ENCODE data around the gene CD164L2.

CD164L2 gene

DNA sequence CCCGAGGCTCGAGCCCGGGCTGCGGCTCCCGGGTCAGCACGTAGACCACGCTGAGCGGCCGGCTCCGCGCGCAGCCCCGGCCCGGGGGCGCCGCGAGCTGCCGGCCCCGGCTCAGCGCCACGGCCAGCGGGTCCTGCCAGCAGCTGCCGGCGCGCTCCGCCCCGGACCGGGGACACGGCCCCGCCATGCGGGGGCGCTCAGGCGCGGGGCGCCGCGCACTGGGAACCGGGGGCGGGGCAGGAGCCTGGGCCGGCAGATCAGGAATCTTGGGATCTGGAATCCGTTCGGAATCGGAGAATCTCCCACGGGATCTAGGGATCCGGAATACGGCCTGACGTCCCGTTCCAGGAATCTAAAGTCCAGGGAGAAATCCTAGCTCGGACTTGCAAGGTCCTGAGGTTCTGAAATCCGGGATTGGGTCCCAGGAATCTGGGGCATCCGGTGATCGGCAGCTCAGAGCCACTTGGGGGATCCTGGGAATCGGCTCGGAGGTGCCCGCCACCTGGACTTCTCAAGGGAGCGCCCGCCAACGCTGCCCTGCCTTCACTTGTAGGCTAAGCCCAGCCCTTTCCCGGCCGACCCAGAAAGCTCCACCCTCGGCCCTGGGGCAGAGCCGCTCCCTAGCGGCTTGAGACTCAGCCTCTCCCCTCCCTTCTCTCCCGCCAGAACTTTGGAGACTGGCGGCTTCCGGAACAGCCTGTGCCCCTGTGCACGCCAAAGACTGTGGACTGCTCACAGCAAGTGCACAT lies 16.5 kb downstream of the CD164L2 start, which contains the start of gene MAP3K6:
TSS of gene MAP3K6 (minus strand) at position 551 of the 749 bp plus-strand sequence. CDS start at position 187, 364 bp downstream.
- H3K27ac ChIP-seq, result peak within 1 kb of the TSS; percentile 100
- POLR2A ChIA-PET (ENCODE audit: low non-redundant PET), result interaction anchor here (0.6 to 1.1 kb wide), 5 partner anchors 9 to 392 kb away, joined by 3 to 8 read pairs (median 4); no protein-coding TSS in a partner anchor
- TF ChIP-seq CTCF (conservative IDR thresholded peaks at IDR 0.05; ENCODE audit: low read depth), result peak; percentile 75
- peak; percentile 88 for DNase-seq (ENCODE audit: low spot score)
- CTCF ChIA-PET, result interaction anchor here (0.8 to 3.0 kb wide), 9 partner anchors 9 to 66 kb away, joined by 3 to 19 read pairs (median 4); no protein-coding TSS in a partner anchor

DNA sequence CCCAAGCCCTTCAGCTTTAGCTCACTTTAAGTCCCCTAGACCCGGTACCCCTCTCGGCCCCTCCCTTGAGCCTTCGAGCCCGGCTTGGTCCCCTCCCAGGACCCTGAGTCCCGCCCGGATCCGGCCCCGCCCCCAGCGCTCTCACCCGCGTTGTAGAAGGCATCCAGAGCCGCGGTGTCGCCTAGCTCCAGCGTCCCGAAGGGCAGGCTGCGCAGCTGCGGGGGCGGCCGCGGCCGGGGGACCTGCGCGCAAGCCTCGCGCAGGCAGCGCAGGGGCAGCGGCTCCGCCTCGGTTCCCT lies 17.1 kb downstream of the CD164L2 start:
- TF ChIP-seq CTCF (conservative IDR thresholded peaks at IDR 0.05; ENCODE audit: low read depth), result no peak
- ChIA-PET POLR2A (ENCODE audit: low non-redundant PET) (interaction anchor here (0.8 to 1.1 kb wide), 4 partner anchors 8 to 65 kb away, joined by 3 to 5 read pairs (median 4); no protein-coding TSS in a partner anchor), CTCF (interaction anchor here (0.6 to 3.0 kb wide), 10 partner anchors 9 to 65 kb away, joined by 3 to 19 read pairs (median 4); no protein-coding TSS in a partner anchor)
- H3K27ac ChIP-seq, result peak overlapping the region; percentile 100
- peak; percentile 66 for DNase-seq (ENCODE audit: low spot score)

- peak; percentile 90 for DNase-seq (ENCODE audit: low spot score)
- ChIA-PET CTCF (interaction anchor here (0.6 to 3.0 kb wide), 10 partner anchors 8 to 65 kb away, joined by 3 to 19 read pairs (median 4); no protein-coding TSS in a partner anchor), POLR2A (ENCODE audit: low non-redundant PET) (interaction anchor here (0.8 to 1.2 kb wide), 6 partner anchors 12 to 65 kb away, joined by 3 to 11 read pairs (median 4); no protein-coding TSS in a partner anchor)
- TF ChIP-seq CTCF (conservative IDR thresholded peaks at IDR 0.05; ENCODE audit: low read depth), result no peak
- peak overlapping the region; percentile 100 for H3K27ac ChIP-seq
Observed at GRCh38 chr1:27365372-27366112, 17.6 kb downstream of the CD164L2 start.

DNA sequence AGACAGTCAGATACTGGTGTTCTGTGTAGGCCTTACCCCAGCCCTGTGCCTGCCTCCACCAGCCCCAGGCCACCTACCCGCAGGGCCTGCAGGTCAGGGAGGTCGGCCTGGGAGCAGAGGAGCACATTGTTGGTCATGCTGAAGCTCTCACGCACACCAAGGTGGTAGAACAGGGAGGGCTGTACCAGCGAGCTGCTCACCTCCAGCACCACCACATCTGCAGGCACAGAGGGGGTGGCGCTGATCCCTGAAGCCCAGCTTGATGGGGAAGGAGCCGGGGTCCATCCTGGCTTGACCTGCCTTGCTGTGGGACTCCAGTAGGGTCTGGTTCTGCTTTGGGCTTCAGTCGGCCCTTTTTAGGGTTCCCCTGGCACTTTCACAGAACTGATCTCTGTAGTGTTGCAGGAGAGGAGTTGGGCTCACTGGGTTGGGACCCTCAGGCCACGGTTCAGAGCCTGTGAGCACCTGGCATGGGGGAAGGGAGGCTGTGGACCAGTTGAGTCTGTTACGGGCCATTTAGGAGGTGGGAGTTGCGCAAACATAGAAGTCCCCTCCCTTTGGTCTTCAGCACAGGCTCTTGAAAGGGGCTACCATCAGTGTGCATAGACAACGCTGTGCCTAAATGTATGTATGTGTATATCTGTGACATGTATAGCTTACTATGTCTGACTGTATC lies 18.3 kb downstream of the CD164L2 start:
- no peak for TF ChIP-seq CTCF (conservative IDR thresholded peaks at IDR 0.05; ENCODE audit: low read depth)
- no peak for DNase-seq (ENCODE audit: low spot score)
- CTCF ChIA-PET, result interaction anchor here (1.4 to 2.9 kb wide), 3 partner anchors 7 to 64 kb away, joined by 4 to 18 read pairs (median 9); no protein-coding TSS in a partner anchor
- POLR2A ChIA-PET (ENCODE audit: low non-redundant PET), result interaction anchor here (0.8 to 1.2 kb wide), 5 partner anchors 12 to 64 kb away, joined by 3 to 11 read pairs (median 5); no protein-coding TSS in a partner anchor
- peak overlapping the region; percentile 100 for H3K27ac ChIP-seq

- DNase-seq (ENCODE audit: low spot score), result no peak
- ChIA-PET CTCF (no interaction called here), POLR2A (ENCODE audit: low non-redundant PET) (no interaction called here)
- H3K27ac ChIP-seq, result peak overlapping the region; percentile 100
- no peak for TF ChIP-seq CTCF (conservative IDR thresholded peaks at IDR 0.05; ENCODE audit: low read depth)
Observed at GRCh38 chr1:27363766-27364695, 19.1 kb downstream of the CD164L2 start.
